K562 (cell line): Measurements from ENCODE around the gene ZNF488. TPM values are rescaled to one million over a fixed set of nuclear protein-coding genes. Genes with fewer than 3 reads are reported as not detected.

Experiments
- ATF7 ChIP-seq: fragments of 450-650 bp; IDR thresholded peaks from 2 replicates; pipeline ENCODE4 v1.7.1; 2014; ENCODE audit warnings: mild to moderate bottlenecking, moderate library complexity
- BRCA1 ChIP-seq, 2 experiments: fragments of 450-650 bp in 1 of 2; sonication (generic) in 1 of 2; formaldehyde crosslinking in 1 of 2; IDR thresholded peaks; 2 replicates each; pipeline versions ENCODE4 v1.5.0 to v1.6.1; 2017 to 2020; ENCODE audit warnings: mild to moderate bottlenecking in 1 of 2, missing genetic modification reagents in 1 of 2
- CREM ChIP-seq: IDR thresholded peaks from 2 replicates; pipeline ENCODE4 v1.6.1; 2014; ENCODE audit warnings: antibody characterized with exemption, low read depth
- ELF2 ChIP-seq: fragments of 250-450 bp; sonication (Bioruptor Pico); IDR thresholded peaks from 2 replicates; pipeline ENCODE4 v1.5.0; 2021; ENCODE audit warnings: mild to moderate bottlenecking
- EP400 ChIP-seq: fragments of 450-650 bp; IDR thresholded peaks from 2 replicates; pipeline ENCODE4 v1.6.1; 2017; ENCODE audit warnings: antibody characterized with exemption, mild to moderate bottlenecking, moderate library complexity
- ETV6 ChIP-seq, 3 experiments: fragments of 150-350 bp in 1 of 3; sonication (generic) in 1 of 3; formaldehyde crosslinking in 1 of 3; IDR thresholded peaks; 2 replicates each; pipeline versions ENCODE4 v1.6.1 to v1.8.0; 2014 to 2022; ENCODE audit warnings: borderline replicate concordance in 2 of 3, low read depth in 2 of 3, antibody characterized with exemption in 1 of 3, low read length in 1 of 3, mild to moderate bottlenecking in 1 of 3, missing genetic modification reagents in 1 of 3
- HMG20B ChIP-seq: fragments of 250-450 bp; sonication (Bioruptor Pico); IDR thresholded peaks from 2 replicates; pipeline ENCODE4 v1.5.0; 2021; ENCODE audit warnings: mild to moderate bottlenecking
- SAP30 ChIP-seq: fragments of 200-600 bp; sonication (generic); IDR thresholded peaks from 2 replicates; pipeline ENCODE4 v1.6.1; 2012; ENCODE audit warnings: borderline replicate concordance, low read depth, mild to moderate bottlenecking, moderate library complexity, low read length, control low read depth, inconsistent platforms; ENCODE audit not compliant: insufficient read depth, poor library complexity, severe bottlenecking
- SP1 ChIP-seq: sonication (generic); formaldehyde crosslinking; IDR thresholded peaks from 2 replicates; pipeline ENCODE4 v1.8.1; 2022; ENCODE audit warnings: mild to moderate bottlenecking, missing genetic modification reagents
- TEAD4 ChIP-seq, 2 experiments: sonication (generic) in 1 of 2; formaldehyde crosslinking in 1 of 2; IDR thresholded peaks; 2 replicates each; pipeline versions ENCODE4 v1.6.1 to v1.8.0; 2012 to 2022; ENCODE audit warnings: borderline replicate concordance in 1 of 2, inconsistent platforms in 1 of 2, low read length in 1 of 2, mild to moderate bottlenecking in 1 of 2, missing genetic modification reagents in 1 of 2
- TOE1 ChIP-seq, 2 experiments: fragments of 450-650 bp in 1 of 2; sonication (generic) in 1 of 2; formaldehyde crosslinking in 1 of 2; IDR thresholded peaks; 2 replicates each; pipeline versions ENCODE4 v1.7.1 to v1.8.0; 2016 to 2022; ENCODE audit warnings: borderline replicate concordance in 2 of 2, mild to moderate bottlenecking in 2 of 2, antibody characterized with exemption in 1 of 2, inconsistent platforms in 1 of 2, low read depth in 1 of 2, missing genetic modification reagents in 1 of 2, moderate library complexity in 1 of 2
- ZNF239 ChIP-seq: fragments of 250-450 bp; sonication (Bioruptor Pico); IDR thresholded peaks from 2 replicates; pipeline ENCODE4 v1.4.0; 2020; ENCODE audit warnings: mild to moderate bottlenecking
- ZNF431 ChIP-seq: sonication (generic); formaldehyde crosslinking; IDR thresholded peaks from 2 replicates; pipeline ENCODE4 v1.8.0; 2022; ENCODE audit warnings: mild to moderate bottlenecking, missing genetic modification reagents
- ZNF583 ChIP-seq: fragments of 250-450 bp; sonication (Bioruptor Pico); IDR thresholded peaks from 2 replicates; pipeline ENCODE4 v1.4.0; 2020
- polyA plus RNA-seq, 8 experiments: library from polyadenylated mRNA; depleted of rRNA in 4 of 8; stranded (reverse) in 5 of 8; unstranded in 3 of 8; fragments of >200 nt; fragmentation: Nextera tagmentation in 2 of 8; fragmentation: Illumina TruSeq in 1 of 8; extraction: Ambion mirVana in 2 of 8; extraction: Trizol in 1 of 8; gene quantifications; 2 replicates each; pipeline versions ENCODE4 v1.2.1 to v1.2.3, GENCODE V29; 2011 to 2014; ENCODE audit warnings: inconsistent platforms in 1 of 8, missing spikeins in 1 of 8
- total RNA-seq, 7 experiments: library from RNA; depleted of rRNA in 6 of 7; stranded (reverse); fragments of >200 nt in 6 of 7; fragmentation: Illumina TruSeq in 2 of 7; extraction: Trizol in 2 of 7; gene quantifications; 2 replicates each; pipeline versions ENCODE4 v1.2.1 to v1.2.3, GENCODE V29; 2011 to 2021; ENCODE audit warnings: low replicate concordance in 1 of 7
- TF ChIP-seq, protein P1 (sequence below): sonication (generic); formaldehyde crosslinking; IDR thresholded peaks from 2 replicates; pipeline ENCODE4 v1.8.0; 2022; ENCODE audit warnings: missing genetic modification reagents, mild to moderate bottlenecking, borderline replicate concordance
- TF ChIP-seq, protein P2 (sequence below): fragments of 450-650 bp; IDR thresholded peaks from 2 replicates; pipeline ENCODE4 v1.6.1; 2016; ENCODE audit warnings: antibody characterized with exemption
- TF ChIP-seq, protein P3 (sequence below): fragments of 450-650 bp; formaldehyde crosslinking; IDR thresholded peaks from 2 replicates; pipeline ENCODE4 v1.4.0; 2020; ENCODE audit warnings: mild to moderate bottlenecking, moderate library complexity
- TF ChIP-seq, protein P4 (sequence below): fragments of 450-650 bp; IDR thresholded peaks from 2 replicates; pipeline ENCODE4 v1.6.1; 2016; ENCODE audit warnings: borderline replicate concordance

The ZNF488 gene
- total and polyA plus RNA-seq, 9 of the 15 experiments (the other 6 are each of a cell fraction or from before 2014, with no cell fraction given): 0.03 to 0.09 (median 0.05) TPM; not detected in 3

DNA sequence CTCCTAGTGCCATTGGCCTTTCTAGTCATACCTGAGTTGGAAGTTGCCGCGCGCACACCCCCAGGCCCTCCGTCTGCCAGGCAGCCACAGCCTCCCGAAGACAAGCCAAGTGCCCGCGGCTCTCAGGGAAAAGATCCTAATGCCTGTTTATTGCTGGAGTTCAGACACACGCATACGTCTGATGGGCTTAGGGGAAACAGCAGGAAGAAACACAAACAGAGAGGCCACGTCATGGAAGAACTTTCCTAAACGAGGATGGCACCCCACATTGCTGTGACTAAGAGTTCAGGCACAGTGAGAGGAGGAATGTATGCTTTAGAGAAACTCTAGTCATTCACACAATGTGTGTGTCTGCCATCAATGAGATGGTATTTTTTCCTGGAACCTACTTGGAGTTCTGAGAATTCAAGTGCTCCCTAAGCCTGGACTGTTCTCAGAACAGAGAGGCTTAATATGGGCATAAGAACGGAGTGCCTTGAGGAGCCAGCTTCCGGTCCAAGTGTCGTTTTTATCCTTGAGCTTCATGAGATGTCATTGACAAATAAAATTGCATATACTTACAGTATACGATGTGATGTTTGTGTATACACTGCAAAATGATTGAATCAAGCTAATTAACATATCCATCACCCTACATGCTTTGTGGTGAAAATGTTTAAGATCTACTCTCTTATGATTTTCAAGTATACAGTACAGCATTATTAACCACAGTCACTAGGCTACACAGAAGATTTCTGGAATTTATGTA is 47.5 kb downstream of the ZNF488 start (continued):
- TF ChIP-seq SP1 (CRISPR knock-in tag) (no peak), ATF7 (peak; percentile 71), TOE1 (IDR thresholded peaks at IDR 0.05; ENCODE audit: borderline replicate concordance) (0 out of 2 replicates have a peak, but pooled peaks have one; percentile 27), TOE1 (CRISPR knock-in tag; IDR thresholded peaks at IDR 0.05; ENCODE audit: borderline replicate concordance, low read depth) (no peak), ZNF583 (CRISPR knock-in tag) (no peak), TEAD4 (IDR thresholded peaks at IDR 0.05; ENCODE audit: low read length) (peak; percentile 74; the same call in 1 of the 2 replicates), TEAD4 (CRISPR knock-in tag; IDR thresholded peaks at IDR 0.05; ENCODE audit: borderline replicate concordance) (no peak), ZNF431 (no peak), ETV6 (IDR thresholded peaks at IDR 0.05; ENCODE audit: borderline replicate concordance in 1 of 2, low read depth in 2 of 2, low read length in 1 of 2) (no peak), ETV6 (CRISPR knock-in tag; IDR thresholded peaks at IDR 0.05; ENCODE audit: borderline replicate concordance) (no peak), HMG20B (CRISPR knock-in tag) (no peak), CREM (no peak), ELF2 (no peak), EP400 (peak; percentile 53), SAP30 (no peak), BRCA1 (IDR thresholded peaks at IDR 0.05) (no peak), BRCA1 (CRISPR knock-in tag; IDR thresholded peaks at IDR 0.05) (no peak), ZNF239 (CRISPR knock-in tag) (no peak)
- TF ChIP-seq, protein P1, sequence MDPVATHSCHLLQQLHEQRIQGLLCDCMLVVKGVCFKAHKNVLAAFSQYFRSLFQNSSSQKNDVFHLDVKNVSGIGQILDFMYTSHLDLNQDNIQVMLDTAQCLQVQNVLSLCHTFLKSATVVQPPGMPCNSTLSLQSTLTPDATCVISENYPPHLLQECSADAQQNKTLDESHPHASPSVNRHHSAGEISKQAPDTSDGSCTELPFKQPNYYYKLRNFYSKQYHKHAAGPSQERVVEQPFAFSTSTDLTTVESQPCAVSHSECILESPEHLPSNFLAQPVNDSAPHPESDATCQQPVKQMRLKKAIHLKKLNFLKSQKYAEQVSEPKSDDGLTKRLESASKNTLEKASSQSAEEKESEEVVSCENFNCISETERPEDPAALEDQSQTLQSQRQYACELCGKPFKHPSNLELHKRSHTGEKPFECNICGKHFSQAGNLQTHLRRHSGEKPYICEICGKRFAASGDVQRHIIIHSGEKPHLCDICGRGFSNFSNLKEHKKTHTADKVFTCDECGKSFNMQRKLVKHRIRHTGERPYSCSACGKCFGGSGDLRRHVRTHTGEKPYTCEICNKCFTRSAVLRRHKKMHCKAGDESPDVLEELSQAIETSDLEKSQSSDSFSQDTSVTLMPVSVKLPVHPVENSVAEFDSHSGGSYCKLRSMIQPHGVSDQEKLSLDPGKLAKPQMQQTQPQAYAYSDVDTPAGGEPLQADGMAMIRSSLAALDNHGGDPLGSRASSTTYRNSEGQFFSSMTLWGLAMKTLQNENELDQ: no peak
- TF ChIP-seq, protein P2, sequence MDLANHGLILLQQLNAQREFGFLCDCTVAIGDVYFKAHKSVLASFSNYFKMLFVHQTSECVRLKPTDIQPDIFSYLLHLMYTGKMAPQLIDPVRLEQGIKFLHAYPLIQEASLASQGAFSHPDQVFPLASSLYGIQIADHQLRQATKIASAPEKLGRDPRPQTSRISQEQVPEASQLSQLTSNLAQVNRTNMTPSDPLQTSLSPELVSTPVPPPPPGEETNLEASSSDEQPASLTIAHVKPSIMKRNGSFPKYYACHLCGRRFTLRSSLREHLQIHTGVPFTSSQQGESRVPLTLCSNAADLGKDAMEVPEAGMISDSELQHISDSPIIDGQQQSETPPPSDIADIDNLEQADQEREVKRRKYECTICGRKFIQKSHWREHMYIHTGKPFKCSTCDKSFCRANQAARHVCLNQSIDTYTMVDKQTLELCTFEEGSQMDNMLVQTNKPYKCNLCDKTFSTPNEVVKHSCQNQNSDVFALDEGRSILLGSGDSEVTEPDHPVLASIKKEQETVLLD: 0 out of 2 replicates have a peak, but pooled peaks have one; percentile 36
- TF ChIP-seq, protein P3, sequence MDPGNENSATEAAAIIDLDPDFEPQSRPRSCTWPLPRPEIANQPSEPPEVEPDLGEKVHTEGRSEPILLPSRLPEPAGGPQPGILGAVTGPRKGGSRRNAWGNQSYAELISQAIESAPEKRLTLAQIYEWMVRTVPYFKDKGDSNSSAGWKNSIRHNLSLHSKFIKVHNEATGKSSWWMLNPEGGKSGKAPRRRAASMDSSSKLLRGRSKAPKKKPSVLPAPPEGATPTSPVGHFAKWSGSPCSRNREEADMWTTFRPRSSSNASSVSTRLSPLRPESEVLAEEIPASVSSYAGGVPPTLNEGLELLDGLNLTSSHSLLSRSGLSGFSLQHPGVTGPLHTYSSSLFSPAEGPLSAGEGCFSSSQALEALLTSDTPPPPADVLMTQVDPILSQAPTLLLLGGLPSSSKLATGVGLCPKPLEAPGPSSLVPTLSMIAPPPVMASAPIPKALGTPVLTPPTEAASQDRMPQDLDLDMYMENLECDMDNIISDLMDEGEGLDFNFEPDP (CRISPR knock-in tag): no peak
- TF ChIP-seq, protein P4, sequence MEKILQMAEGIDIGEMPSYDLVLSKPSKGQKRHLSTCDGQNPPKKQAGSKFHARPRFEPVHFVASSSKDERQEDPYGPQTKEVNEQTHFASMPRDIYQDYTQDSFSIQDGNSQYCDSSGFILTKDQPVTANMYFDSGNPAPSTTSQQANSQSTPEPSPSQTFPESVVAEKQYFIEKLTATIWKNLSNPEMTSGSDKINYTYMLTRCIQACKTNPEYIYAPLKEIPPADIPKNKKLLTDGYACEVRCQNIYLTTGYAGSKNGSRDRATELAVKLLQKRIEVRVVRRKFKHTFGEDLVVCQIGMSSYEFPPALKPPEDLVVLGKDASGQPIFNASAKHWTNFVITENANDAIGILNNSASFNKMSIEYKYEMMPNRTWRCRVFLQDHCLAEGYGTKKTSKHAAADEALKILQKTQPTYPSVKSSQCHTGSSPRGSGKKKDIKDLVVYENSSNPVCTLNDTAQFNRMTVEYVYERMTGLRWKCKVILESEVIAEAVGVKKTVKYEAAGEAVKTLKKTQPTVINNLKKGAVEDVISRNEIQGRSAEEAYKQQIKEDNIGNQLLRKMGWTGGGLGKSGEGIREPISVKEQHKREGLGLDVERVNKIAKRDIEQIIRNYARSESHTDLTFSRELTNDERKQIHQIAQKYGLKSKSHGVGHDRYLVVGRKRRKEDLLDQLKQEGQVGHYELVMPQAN: no peak
